Transverse colon (tissue), 4 donors: ENCODE data around the gene AKR1E2.

ENCODE experiments used
- POLR2A ChIP-seq: fragments of 450-650 bp; IDR thresholded peaks from one replicate; pipeline ENCODE4 v1.6.1; 2016; ENCODE audit warnings: antibody characterized with exemption, mild to moderate bottlenecking, moderate library complexity
- POLR2AphosphoS5 ChIP-seq, 3 donors: sonication (generic); formaldehyde crosslinking; IDR thresholded peaks; one replicate each; pipeline ENCODE4 v1.6.1; 2016; ENCODE audit warnings: antibody characterized with exemption in 3 of 3
- TF ChIP-seq, protein P1 (sequence below), 5 experiments: fragments of 200-600 bp in 3 of 5; fragments of 450-650 bp in 2 of 5; sonication (generic) in 3 of 5; IDR thresholded peaks; 1 replicate in 2 of 5; 2 replicates in 3 of 5; pipeline ENCODE4 v1.5.1; 2016 to 2017; ENCODE audit warnings: antibody characterized with exemption in 5 of 5, inconsistent platforms in 3 of 5, mild to moderate bottlenecking in 2 of 5, moderate library complexity in 1 of 5

DNA sequence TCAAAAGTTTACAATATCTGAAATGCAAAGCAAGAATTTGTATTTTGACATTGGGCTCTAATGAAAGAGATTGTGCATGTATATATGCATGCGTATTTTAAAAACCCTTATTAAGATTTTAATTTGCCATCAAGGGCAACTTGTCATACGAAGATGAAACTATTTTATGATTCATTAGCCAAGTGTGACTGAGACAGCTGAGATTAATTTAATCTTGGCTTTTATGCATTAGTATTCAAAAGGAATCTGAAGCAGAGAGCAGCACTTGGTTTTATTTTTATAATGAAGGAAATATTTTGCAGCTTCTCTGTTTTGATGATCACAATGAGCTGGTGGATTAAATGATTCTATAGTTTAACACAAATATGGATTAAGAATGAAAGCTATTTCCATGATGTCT is 45.9 kb upstream of the AKR1E2 start:
- TF ChIP-seq POLR2A (no peak), POLR2AphosphoS5 (IDR thresholded peaks at IDR 0.05) (no peak)
- TF ChIP-seq, protein P1, sequence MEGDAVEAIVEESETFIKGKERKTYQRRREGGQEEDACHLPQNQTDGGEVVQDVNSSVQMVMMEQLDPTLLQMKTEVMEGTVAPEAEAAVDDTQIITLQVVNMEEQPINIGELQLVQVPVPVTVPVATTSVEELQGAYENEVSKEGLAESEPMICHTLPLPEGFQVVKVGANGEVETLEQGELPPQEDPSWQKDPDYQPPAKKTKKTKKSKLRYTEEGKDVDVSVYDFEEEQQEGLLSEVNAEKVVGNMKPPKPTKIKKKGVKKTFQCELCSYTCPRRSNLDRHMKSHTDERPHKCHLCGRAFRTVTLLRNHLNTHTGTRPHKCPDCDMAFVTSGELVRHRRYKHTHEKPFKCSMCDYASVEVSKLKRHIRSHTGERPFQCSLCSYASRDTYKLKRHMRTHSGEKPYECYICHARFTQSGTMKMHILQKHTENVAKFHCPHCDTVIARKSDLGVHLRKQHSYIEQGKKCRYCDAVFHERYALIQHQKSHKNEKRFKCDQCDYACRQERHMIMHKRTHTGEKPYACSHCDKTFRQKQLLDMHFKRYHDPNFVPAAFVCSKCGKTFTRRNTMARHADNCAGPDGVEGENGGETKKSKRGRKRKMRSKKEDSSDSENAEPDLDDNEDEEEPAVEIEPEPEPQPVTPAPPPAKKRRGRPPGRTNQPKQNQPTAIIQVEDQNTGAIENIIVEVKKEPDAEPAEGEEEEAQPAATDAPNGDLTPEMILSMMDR (IDR thresholded peaks at IDR 0.05): no peak
